SK-N-SH (cell line): ENCODE measurements around the gene PABPN1L. TPM values are rescaled to one million over a fixed set of nuclear protein-coding genes. Genes with fewer than 3 reads are reported as not detected.

ENCODE experiments used
- CTCF ChIA-PET: fragments of 300-600, 350-600 bp; formaldehyde crosslinking; extraction: SDS; loops from one replicate; lab custom pipeline; 2021; lab: Yijun Ruan, JAX
- POLR2A ChIA-PET: fragments of 350-600 bp; sonication (Branson Sonifier 250); formaldehyde crosslinking; extraction: SDS; loops from one replicate; lab custom pipeline; 2020; ENCODE audit warnings: antibody characterized with exemption, inconsistent platforms; lab: Yijun Ruan, JAX
- DNase-seq: peaks from one replicate; pipeline ENCODE4 v3.0.0; 2012
- H2AFZ ChIP-seq: fragments of 200-600 bp; sonication (generic); 2 replicates; pipeline ENCODE4 v1.8.1; 2016; ENCODE audit warnings: antibody characterized with exemption, mild to moderate bottlenecking, low read depth
- H3F3A ChIP-seq: fragments of 200-600 bp; sonication (generic); replicated peaks from 2 replicates; pipeline ENCODE3; 2016; ENCODE audit warnings: antibody characterized with exemption, mild to moderate bottlenecking; ENCODE audit not compliant: insufficient read depth
- H3K27ac ChIP-seq, 2 experiments: fragments of 200-500 bp in 1 of 2; fragments of 200-600 bp in 1 of 2; sonication (Bioruptor generic) in 1 of 2; sonication (generic), shearing (Covaris generic) in 1 of 2; 2 replicates each; pipeline versions ENCODE4 v1.5.1 to v1.6.1; 2014 to 2016; ENCODE audit warnings: low read depth in 2 of 2, inconsistent platforms in 1 of 2, low read length in 1 of 2, mild to moderate bottlenecking in 1 of 2, mixed read lengths in 1 of 2
- H3K27me3 ChIP-seq: fragments of 200-600 bp; sonication (generic), shearing (Covaris generic); 2 replicates; pipeline ENCODE4 v1.6.1; 2016; ENCODE audit warnings: mixed run types; ENCODE audit not compliant: insufficient read depth
- H3K36me3 ChIP-seq, 2 experiments: fragments of 200-500 bp in 1 of 2; fragments of 200-600 bp in 1 of 2; sonication (Bioruptor generic) in 1 of 2; sonication (generic) in 1 of 2; replicated peaks in 1 of 2; 2 replicates each; pipeline versions ENCODE3 to v1.5.1; 2014 to 2016; ENCODE audit warnings: low read length in 1 of 2, mild to moderate bottlenecking in 1 of 2; ENCODE audit not compliant: insufficient read depth in 2 of 2, control insufficient read depth in 1 of 2
- H3K4me1 ChIP-seq, 2 experiments: fragments of 200-500 bp in 1 of 2; fragments of 200-600 bp in 1 of 2; sonication (Bioruptor generic) in 1 of 2; sonication (generic), shearing (Covaris generic) in 1 of 2; 2 replicates each; pipeline versions ENCODE4 v1.5.1 to v1.6.1; 2014 to 2016; ENCODE audit warnings: low read depth in 1 of 2, low read length in 1 of 2, mixed run types in 1 of 2; ENCODE audit not compliant: insufficient read depth in 2 of 2, control insufficient read depth in 1 of 2
- H3K4me2 ChIP-seq: fragments of 200-600 bp; sonication (generic), shearing (Covaris generic); 2 replicates; pipeline ENCODE4 v1.6.1; 2017; ENCODE audit warnings: mixed run types
- H3K4me3 ChIP-seq, 2 experiments: fragments of 200-500 bp in 1 of 2; fragments of 200-600 bp in 1 of 2; sonication (Bioruptor generic) in 1 of 2; sonication (generic), shearing (Covaris generic) in 1 of 2; 2 replicates each; pipeline versions ENCODE4 v1.5.1 to v1.8.1; 2014 to 2016; ENCODE audit warnings: low read depth in 2 of 2, inconsistent platforms in 1 of 2, low read length in 1 of 2, mild to moderate bottlenecking in 1 of 2, mixed read lengths in 1 of 2, moderate library complexity in 1 of 2
- H3K79me2 ChIP-seq: fragments of 200-600 bp; sonication (generic); 2 replicates; pipeline ENCODE4 v1.8.1; 2017; ENCODE audit warnings: mild to moderate bottlenecking; ENCODE audit not compliant: insufficient read depth
- H3K9ac ChIP-seq: fragments of 200-600 bp; sonication (generic); 2 replicates; pipeline ENCODE4 v1.6.1; 2017; ENCODE audit warnings: mixed run types
- H3K9me2 ChIP-seq: fragments of 200-600 bp; sonication (generic); 2 replicates; pipeline ENCODE4 v1.6.1; 2017; ENCODE audit warnings: mixed run types
- H3K9me3 ChIP-seq: fragments of 200-600 bp; sonication (generic); 2 replicates; pipeline ENCODE4 v1.6.1; 2017; ENCODE audit warnings: mixed run types, mild to moderate bottlenecking, moderate library complexity
- H4K20me1 ChIP-seq: fragments of 200-600 bp; sonication (generic); 2 replicates; pipeline ENCODE4 v1.6.1; 2017; ENCODE audit warnings: mild to moderate bottlenecking, mixed run types; ENCODE audit not compliant: insufficient read depth
- ELF1 ChIP-seq: IDR thresholded peaks from 2 replicates; pipeline ENCODE4 v1.4.0; 2012
- FOXM1 ChIP-seq: IDR thresholded peaks from 2 replicates; pipeline ENCODE4 v1.4.0; 2012; ENCODE audit warnings: low read depth, mild to moderate bottlenecking
- GABPA ChIP-seq: IDR thresholded peaks from 2 replicates; pipeline ENCODE4 v1.4.0; 2012; ENCODE audit warnings: low read depth, mild to moderate bottlenecking
- MEF2A ChIP-seq: IDR thresholded peaks from 2 replicates; pipeline ENCODE4 v1.4.0; 2012; ENCODE audit warnings: low read depth, borderline replicate concordance
- MXI1 ChIP-seq: IDR thresholded peaks from 2 replicates; pipeline ENCODE4 v1.6.1; 2012; ENCODE audit warnings: mild to moderate bottlenecking, low read depth, low read length, improper control_type of control experiment
- NFIC ChIP-seq: IDR thresholded peaks from 2 replicates; pipeline ENCODE4 v1.4.0; 2012; ENCODE audit warnings: borderline replicate concordance
- POLR2AphosphoS5 ChIP-seq: IDR thresholded peaks from 2 replicates; pipeline ENCODE4 v1.6.1; 2012; ENCODE audit warnings: low read depth, low read length
- RAD21 ChIP-seq: IDR thresholded peaks from 2 replicates; pipeline ENCODE4 v1.6.1; 2012; ENCODE audit warnings: mild to moderate bottlenecking, low read length
- REST ChIP-seq: IDR thresholded peaks from 2 replicates; pipeline ENCODE4 v1.6.1; 2012; ENCODE audit warnings: mild to moderate bottlenecking, low read depth, low read length, moderate library complexity
- RXRA ChIP-seq: IDR thresholded peaks from 2 replicates; pipeline ENCODE4 v1.4.0; 2012; ENCODE audit warnings: low read depth, mild to moderate bottlenecking, borderline replicate concordance
- SIN3A ChIP-seq: IDR thresholded peaks from 2 replicates; pipeline ENCODE4 v1.6.1; 2012; ENCODE audit warnings: low read depth, mild to moderate bottlenecking, low read length, moderate library complexity, borderline replicate concordance
- SMC3 ChIP-seq: IDR thresholded peaks from 2 replicates; pipeline ENCODE4 v1.6.1; 2012; ENCODE audit warnings: low read depth, low read length, improper control_type of control experiment
- TEAD4 ChIP-seq: IDR thresholded peaks from 2 replicates; pipeline ENCODE4 v1.4.0; 2012; ENCODE audit warnings: mild to moderate bottlenecking, borderline replicate concordance; ENCODE audit not compliant: insufficient read depth
- USF1 ChIP-seq: IDR thresholded peaks from 2 replicates; pipeline ENCODE4 v1.4.0; 2012; ENCODE audit warnings: low read depth, borderline replicate concordance
- WGBS: methylation state at CpG from one replicate; pipeline ENCODE4 v1.1.6; 2017; ENCODE audit warnings: low lambda C conversion rate; 5-methylcytosine and 5-hydroxymethylcytosine counted together
- polyA plus RNA-seq, 3 experiments: library from polyadenylated mRNA; depleted of rRNA; stranded (reverse); fragments of >200 nt; gene quantifications; 2 replicates each; pipeline ENCODE4 v1.2.3, GENCODE V29; 2012
- TF ChIP-seq, protein P1 (sequence below): IDR thresholded peaks from 2 replicates; pipeline ENCODE4 v1.4.0; 2012; ENCODE audit warnings: low read depth, borderline replicate concordance
- TF ChIP-seq, protein P2 (sequence below): IDR thresholded peaks from 2 replicates; pipeline ENCODE4 v1.4.0; 2012; ENCODE audit warnings: low read depth
- TF ChIP-seq, protein P3 (sequence below): fragments of 200-600 bp; sonication (generic); IDR thresholded peaks from 2 replicates; pipeline ENCODE4 v1.6.1; 2017; ENCODE audit warnings: antibody characterized with exemption, mild to moderate bottlenecking, moderate library complexity

Gene PABPN1L
- polyA plus RNA-seq, 1 of the 3 experiments (the other 2 are of a cell fraction): not detected

DNA sequence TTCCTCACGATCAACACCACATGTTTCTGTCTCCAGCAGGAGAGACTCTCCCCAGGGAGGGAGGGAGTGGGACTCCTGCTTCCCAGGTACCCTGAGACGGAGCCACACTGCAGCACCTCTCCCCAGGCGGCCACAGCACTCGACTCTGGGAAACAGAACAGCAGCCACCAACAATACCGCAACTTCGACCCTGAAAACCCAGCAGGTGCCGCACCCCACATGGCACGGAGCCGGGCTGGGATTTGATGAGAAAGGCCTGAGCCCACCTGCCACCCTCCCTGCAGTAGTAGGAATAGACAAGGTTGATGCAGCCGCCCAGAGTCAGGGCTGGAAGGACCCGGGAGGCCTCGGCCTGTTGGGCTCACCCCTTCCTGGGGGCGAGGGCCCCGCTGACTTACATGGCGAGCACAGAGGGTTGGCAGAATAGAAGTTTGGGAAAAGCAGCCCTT is 24.1 kb downstream of the PABPN1L start:
- ChIA-PET CTCF (interaction anchor here (1.0 to 1.2 kb wide), 2 partner anchors 15 to 39 kb away, joined by 3 to 4 read pairs; no protein-coding TSS in a partner anchor), POLR2A (no interaction called here)
- Histone ChIP-seq H3F3A (no peaks in the 10 kb centered on the region), H3K9me3 (no peaks in the 10 kb centered on the region), H3K79me2 (no peaks in the 10 kb centered on the region), H4K20me1 (0 out of 2 replicates have a peak, but pooled peaks cover 1% of the 10 kb centered on the region), H3K4me1 (no peaks in the 10 kb centered on the region), H3K27me3 (no peaks in the 10 kb centered on the region), H3K27ac (no peak overlapping the region), H2AFZ (no peak overlapping the region), H3K4me2 (no peak overlapping the region)
- 79% methylated on average over 12 of the region's 15 CpGs for WGBS
- DNase-seq: no peak
- no peak for TF ChIP-seq USF1
- TF ChIP-seq TEAD4: no peak
- TF ChIP-seq, all 33 proteins: peak for 0
- H3K9ac ChIP-seq: no peak overlapping the region
- no peaks in the 10 kb centered on the region for H3K9me2 ChIP-seq
- H3K4me3 ChIP-seq: no peak overlapping the region
- peaks cover 0 to 17% of the 10 kb centered on the region in 2 experiments for H3K36me3 ChIP-seq

DNA sequence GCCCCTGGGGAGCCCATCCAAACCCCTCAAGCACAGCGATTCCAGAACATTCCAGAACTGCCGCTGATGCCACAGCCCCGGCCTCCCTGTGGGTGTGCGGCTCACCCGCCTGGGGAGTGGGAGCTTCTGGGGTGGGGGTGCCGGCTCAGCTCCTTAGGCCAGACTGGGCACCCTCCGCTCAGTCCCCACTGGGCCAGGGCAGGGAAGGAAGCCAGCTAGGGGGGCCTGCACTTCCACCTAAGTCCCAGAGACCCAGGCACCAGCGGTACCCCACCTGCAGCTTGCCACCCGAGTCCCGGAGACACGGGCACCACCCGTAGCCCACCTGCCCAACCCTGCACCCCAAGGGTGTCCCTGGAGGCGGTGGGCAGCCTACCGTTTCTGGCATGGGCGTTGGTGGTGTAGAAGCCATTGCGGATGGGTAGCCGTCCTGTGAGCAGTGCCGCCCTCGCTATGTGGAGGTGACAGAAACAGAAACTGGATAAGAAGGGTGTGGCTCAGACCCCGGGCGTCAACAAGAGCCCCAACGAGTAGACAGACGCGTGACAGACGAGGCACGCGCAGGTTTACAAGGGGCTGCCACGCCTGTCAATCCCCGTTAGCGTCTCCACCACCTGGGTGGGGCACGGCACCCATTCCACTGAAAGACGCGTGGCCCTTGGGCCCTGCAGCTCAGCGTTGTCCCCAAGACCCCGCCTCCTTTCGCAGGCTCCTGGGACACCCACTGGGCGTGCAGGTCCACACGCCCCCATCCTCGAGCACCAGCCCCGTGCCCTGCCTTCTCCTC is 24.7 kb downstream of the PABPN1L start:
- Histone ChIP-seq H3K4me2 (no peak overlapping the region), H3K79me2 (no peaks in the 10 kb centered on the region), H3K27ac (no peak overlapping the region), H3K9me2 (no peaks in the 10 kb centered on the region), H3K4me1 (no peaks in the 10 kb centered on the region), H3K9ac (no peak overlapping the region), H4K20me1 (no peaks in the 10 kb centered on the region), H3K27me3 (no peaks in the 10 kb centered on the region), H3K4me3 (no peak overlapping the region), H3K9me3 (no peaks in the 10 kb centered on the region), H3F3A (no peaks in the 10 kb centered on the region), H2AFZ (no peak overlapping the region), H3K36me3 (peaks cover 0 to 17% of the 10 kb centered on the region in 2 experiments)
- DNase-seq: no peak
- CTCF ChIA-PET: no interaction called here
- 93% methylated on average over 29 of the region's 40 CpGs for WGBS
- POLR2A ChIA-PET: no interaction called here
- TF ChIP-seq RAD21 (no peak), POLR2AphosphoS5 (no peak), RXRA (no peak), SIN3A (no peak), GABPA (no peak), TEAD4 (no peak), MEF2A (no peak), MXI1 (no peak), FOXM1 (no peak), REST (no peak), SMC3 (no peak), ELF1 (no peak), USF1 (no peak), NFIC (no peak)
- TF ChIP-seq, protein P1, sequence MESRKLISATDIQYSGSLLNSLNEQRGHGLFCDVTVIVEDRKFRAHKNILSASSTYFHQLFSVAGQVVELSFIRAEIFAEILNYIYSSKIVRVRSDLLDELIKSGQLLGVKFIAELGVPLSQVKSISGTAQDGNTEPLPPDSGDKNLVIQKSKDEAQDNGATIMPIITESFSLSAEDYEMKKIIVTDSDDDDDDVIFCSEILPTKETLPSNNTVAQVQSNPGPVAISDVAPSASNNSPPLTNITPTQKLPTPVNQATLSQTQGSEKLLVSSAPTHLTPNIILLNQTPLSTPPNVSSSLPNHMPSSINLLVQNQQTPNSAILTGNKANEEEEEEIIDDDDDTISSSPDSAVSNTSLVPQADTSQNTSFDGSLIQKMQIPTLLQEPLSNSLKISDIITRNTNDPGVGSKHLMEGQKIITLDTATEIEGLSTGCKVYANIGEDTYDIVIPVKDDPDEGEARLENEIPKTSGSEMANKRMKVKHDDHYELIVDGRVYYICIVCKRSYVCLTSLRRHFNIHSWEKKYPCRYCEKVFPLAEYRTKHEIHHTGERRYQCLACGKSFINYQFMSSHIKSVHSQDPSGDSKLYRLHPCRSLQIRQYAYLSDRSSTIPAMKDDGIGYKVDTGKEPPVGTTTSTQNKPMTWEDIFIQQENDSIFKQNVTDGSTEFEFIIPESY: no peak
- TF ChIP-seq, protein P2, sequence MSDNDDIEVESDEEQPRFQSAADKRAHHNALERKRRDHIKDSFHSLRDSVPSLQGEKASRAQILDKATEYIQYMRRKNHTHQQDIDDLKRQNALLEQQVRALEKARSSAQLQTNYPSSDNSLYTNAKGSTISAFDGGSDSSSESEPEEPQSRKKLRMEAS: no peak
- TF ChIP-seq, protein P3, sequence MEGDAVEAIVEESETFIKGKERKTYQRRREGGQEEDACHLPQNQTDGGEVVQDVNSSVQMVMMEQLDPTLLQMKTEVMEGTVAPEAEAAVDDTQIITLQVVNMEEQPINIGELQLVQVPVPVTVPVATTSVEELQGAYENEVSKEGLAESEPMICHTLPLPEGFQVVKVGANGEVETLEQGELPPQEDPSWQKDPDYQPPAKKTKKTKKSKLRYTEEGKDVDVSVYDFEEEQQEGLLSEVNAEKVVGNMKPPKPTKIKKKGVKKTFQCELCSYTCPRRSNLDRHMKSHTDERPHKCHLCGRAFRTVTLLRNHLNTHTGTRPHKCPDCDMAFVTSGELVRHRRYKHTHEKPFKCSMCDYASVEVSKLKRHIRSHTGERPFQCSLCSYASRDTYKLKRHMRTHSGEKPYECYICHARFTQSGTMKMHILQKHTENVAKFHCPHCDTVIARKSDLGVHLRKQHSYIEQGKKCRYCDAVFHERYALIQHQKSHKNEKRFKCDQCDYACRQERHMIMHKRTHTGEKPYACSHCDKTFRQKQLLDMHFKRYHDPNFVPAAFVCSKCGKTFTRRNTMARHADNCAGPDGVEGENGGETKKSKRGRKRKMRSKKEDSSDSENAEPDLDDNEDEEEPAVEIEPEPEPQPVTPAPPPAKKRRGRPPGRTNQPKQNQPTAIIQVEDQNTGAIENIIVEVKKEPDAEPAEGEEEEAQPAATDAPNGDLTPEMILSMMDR: no peak
